HepG2 (cell line): ENCODE data around the gene CNTRL. TPM values are rescaled to one million over a fixed set of nuclear protein-coding genes. Genes with fewer than 3 reads are reported as not detected.

Experiments
- AKAP8 ChIP-seq: sonication (generic); formaldehyde crosslinking; IDR thresholded peaks from 2 replicates; pipeline ENCODE4 v1.5.1; 2020; ENCODE audit warnings: mild to moderate bottlenecking, missing genetic modification reagents
- CHD2 ChIP-seq: IDR thresholded peaks from 2 replicates; pipeline ENCODE4 v1.6.1; 2011; ENCODE audit warnings: low read depth, low read length, improper control_type of control experiment
- CREM ChIP-seq, 2 experiments: sonication (generic) in 1 of 2; formaldehyde crosslinking in 1 of 2; IDR thresholded peaks; 2 replicates each; pipeline versions ENCODE4 v1.4.0 to v1.6.1; 2016 to 2020; ENCODE audit warnings: antibody characterized with exemption in 1 of 2, mild to moderate bottlenecking in 1 of 2, missing genetic modification reagents in 1 of 2
- EEA1 ChIP-seq: sonication (generic); formaldehyde crosslinking; IDR thresholded peaks from 2 replicates; pipeline ENCODE4 v1.5.1; 2020; ENCODE audit warnings: mild to moderate bottlenecking, missing genetic modification reagents, borderline replicate concordance
- EP300 ChIP-seq, 3 experiments: sonication (generic) in 1 of 3; formaldehyde crosslinking in 1 of 3; IDR thresholded peaks; 2 replicates each; pipeline versions ENCODE4 v1.5.1 to v1.6.1; 2011 to 2020; ENCODE audit warnings: low read depth in 2 of 3, low read length in 2 of 3, borderline replicate concordance in 1 of 3, improper control_type of control experiment in 1 of 3, mild to moderate bottlenecking in 1 of 3, missing genetic modification reagents in 1 of 3, moderate library complexity in 1 of 3
- FOXO4 ChIP-seq: sonication (generic); formaldehyde crosslinking; conservative IDR thresholded peaks from 2 replicates; pipeline ENCODE4 v1.8.1; 2023; ENCODE audit warnings: missing genetic modification reagents
- GTF2F1 ChIP-seq: fragments of 150-350 bp; IDR thresholded peaks from 2 replicates; pipeline ENCODE4 v1.6.1; 2014; ENCODE audit warnings: low read length
- HDAC2 ChIP-seq: sonication (generic); formaldehyde crosslinking; IDR thresholded peaks from 2 replicates; pipeline ENCODE4 v1.4.0; 2020; ENCODE audit warnings: missing genetic modification reagents
- IKZF5 ChIP-seq: IDR thresholded peaks from 2 replicates; pipeline ENCODE4 v1.6.1; 2018; ENCODE audit warnings: missing genetic modification reagents, mild to moderate bottlenecking, missing compliant biosample characterization
- MEF2D ChIP-seq: sonication (generic); formaldehyde crosslinking; IDR thresholded peaks from 2 replicates; pipeline ENCODE4 v1.5.1; 2020; ENCODE audit warnings: mild to moderate bottlenecking, missing genetic modification reagents
- MNT ChIP-seq: fragments of 450-650 bp; IDR thresholded peaks from 2 replicates; pipeline ENCODE4 v1.6.1; 2016
- MTERF4 ChIP-seq: sonication (generic); formaldehyde crosslinking; IDR thresholded peaks from 2 replicates; pipeline ENCODE4 v1.8.0; 2023; ENCODE audit warnings: mild to moderate bottlenecking, missing genetic modification reagents
- NFE2L1 ChIP-seq: sonication (generic); formaldehyde crosslinking; IDR thresholded peaks from 2 replicates; pipeline ENCODE4 v1.4.0; 2020; ENCODE audit warnings: missing genetic modification reagents, mild to moderate bottlenecking, borderline replicate concordance
- PLRG1 ChIP-seq: fragments of 450-650 bp; conservative IDR thresholded peaks from 2 replicates; pipeline ENCODE4 v1.6.1; 2016
- RARA ChIP-seq: IDR thresholded peaks from 2 replicates; pipeline ENCODE4 v1.6.1; 2016; ENCODE audit warnings: missing genetic modification reagents, missing compliant biosample characterization
- RFXANK ChIP-seq: IDR thresholded peaks from 2 replicates; pipeline ENCODE4 v1.6.1; 2016
- SATB2 ChIP-seq: sonication (generic); formaldehyde crosslinking; IDR thresholded peaks from 2 replicates; pipeline ENCODE4 v1.5.0; 2020; ENCODE audit warnings: missing genetic modification reagents
- TP53 ChIP-seq: sonication (generic); formaldehyde crosslinking; conservative IDR thresholded peaks from 2 replicates; pipeline ENCODE4 v1.4.0; 2020; ENCODE audit warnings: missing genetic modification reagents
- WIZ ChIP-seq: sonication (generic); formaldehyde crosslinking; IDR thresholded peaks from 2 replicates; pipeline ENCODE4 v1.5.1; 2020; ENCODE audit warnings: mild to moderate bottlenecking, missing genetic modification reagents
- ZC3H4 ChIP-seq: sonication (generic); formaldehyde crosslinking; IDR thresholded peaks from 2 replicates; pipeline ENCODE4 v1.4.0; 2020; ENCODE audit warnings: missing genetic modification reagents, borderline replicate concordance
- ZEB1 ChIP-seq: IDR thresholded peaks from 2 replicates; pipeline ENCODE4 v1.6.1; 2012; ENCODE audit warnings: mild to moderate bottlenecking, low read depth, inconsistent platforms; ENCODE audit not compliant: insufficient replicate concordance
- ZNF367 ChIP-seq: sonication (generic); formaldehyde crosslinking; IDR thresholded peaks from 2 replicates; pipeline ENCODE4 v1.4.0; 2020; ENCODE audit warnings: missing genetic modification reagents, borderline replicate concordance
- ZNF446 ChIP-seq: sonication (generic); formaldehyde crosslinking; IDR thresholded peaks from 2 replicates; pipeline ENCODE4 v1.5.0; 2020; ENCODE audit warnings: mild to moderate bottlenecking, missing genetic modification reagents
- ZNF543 ChIP-seq: sonication (generic); formaldehyde crosslinking; IDR thresholded peaks from 2 replicates; pipeline ENCODE4 v1.4.0; 2020; ENCODE audit warnings: mild to moderate bottlenecking, missing genetic modification reagents
- ZNF879 ChIP-seq: sonication (generic); formaldehyde crosslinking; IDR thresholded peaks from 2 replicates; pipeline ENCODE4 v1.8.1; 2023; ENCODE audit warnings: missing genetic modification reagents
- ZSCAN31 ChIP-seq: sonication (generic); formaldehyde crosslinking; IDR thresholded peaks from 2 replicates; pipeline ENCODE4 v1.5.0; 2020; ENCODE audit warnings: low read depth, mild to moderate bottlenecking, missing genetic modification reagents
- polyA plus RNA-seq, 8 experiments: library from polyadenylated mRNA; depleted of rRNA in 3 of 8; stranded (reverse) in 7 of 8; unstranded in 1 of 8; fragments of >200 nt; fragmentation: Illumina TruSeq in 4 of 8; extraction: Trizol in 4 of 8; gene quantifications; 2 replicates each; pipeline versions ENCODE4 v1.2.1 to v1.2.3, GENCODE V29; 2011 to 2016; ENCODE audit warnings: low read depth in 4 of 8, missing spikeins in 1 of 8, mixed read lengths in 1 of 8; ENCODE audit not compliant: insufficient read depth in 1 of 8
- total RNA-seq, 5 experiments: library from RNA; depleted of rRNA; stranded (reverse); fragments of >200 nt; fragmentation: Illumina TruSeq; extraction: Trizol; gene quantifications; 2 replicates each; pipeline ENCODE4 v1.2.3, GENCODE V29; 2016; ENCODE audit warnings: low read depth in 1 of 5

CNTRL gene
- total and polyA plus RNA-seq, 2 of the 13 experiments (the other 11 are each of a cell fraction or from before 2014, with no cell fraction given), result 7.5 to 11.8 TPM

- TF ChIP-seq ZNF879 (CRISPR knock-in tag), result no peak; the same call in 1 of the 2 replicates
- TF ChIP-seq MNT, result peak; percentile 31; the same call in 1 of the 2 replicates
- no peak for TF ChIP-seq FOXO4 (CRISPR knock-in tag)
- TF ChIP-seq GTF2F1, result no peak
- 0 out of 2 replicates have a peak, but pooled peaks have one; percentile 20 for TF ChIP-seq ZNF446 (CRISPR knock-in tag)
- TF ChIP-seq RARA (CRISPR knock-in tag), result peak; percentile 46
- no peak for TF ChIP-seq AKAP8 (CRISPR knock-in tag)
- no peak for TF ChIP-seq EEA1 (CRISPR knock-in tag)
- peak; percentile 32; the same call in 1 of the 2 replicates for TF ChIP-seq ZNF543
- no peak for TF ChIP-seq CREM (IDR thresholded peaks at IDR 0.05)
- TF ChIP-seq CREM (CRISPR knock-in tag; IDR thresholded peaks at IDR 0.05), result no peak
- no peak for TF ChIP-seq ZC3H4 (CRISPR knock-in tag)
- no peak for TF ChIP-seq CHD2
- TF ChIP-seq ZNF367, result no peak
- no peak; the same call in 1 of the 2 replicates for TF ChIP-seq WIZ (CRISPR knock-in tag)
- no peak for TF ChIP-seq SATB2 (CRISPR knock-in tag)
- TF ChIP-seq TP53 (CRISPR knock-in tag), result no peak
- peak; percentile 81 for TF ChIP-seq IKZF5 (CRISPR knock-in tag)
- TF ChIP-seq ZSCAN31 (CRISPR knock-in tag), result no peak; the same call in 1 of the 2 replicates
- TF ChIP-seq EP300 (IDR thresholded peaks at IDR 0.05; ENCODE audit: low read depth in 2 of 2, low read length in 2 of 2), result 0 out of 4 replicates have a peak, but pooled peaks of 1 of the 2 experiments have one; percentile 17
- TF ChIP-seq EP300 (CRISPR knock-in tag; IDR thresholded peaks at IDR 0.05; ENCODE audit: borderline replicate concordance), result 0 out of 2 replicates have a peak, but pooled peaks have one; percentile 23
- peak; percentile 83; the same call in 1 of the 2 replicates for TF ChIP-seq MEF2D (CRISPR knock-in tag)
- no peak for TF ChIP-seq RFXANK
- no peak for TF ChIP-seq PLRG1
- TF ChIP-seq HDAC2 (CRISPR knock-in tag), result peak; percentile 97
- peak; percentile 31 for TF ChIP-seq ZEB1
- no peak for TF ChIP-seq MTERF4 (CRISPR knock-in tag)
- TF ChIP-seq NFE2L1 (CRISPR knock-in tag), result no peak
These were observed 127.2 kb downstream of the CNTRL start, which contains the start of gene RAB14 (continued) for GRCh38 chr9:121201738-121202533.
